ENCODE results near the gene MORC1.

The MORC1 gene

GRCh38 chr3:109026821-109027220 is 91.1 kb downstream of the MORC1 start:
- no peak for DNase-seq

- no peak for DNase-seq
Measured at GRCh38 chr3:109025896-109026295, 92.0 kb downstream of the MORC1 start.

DNA sequence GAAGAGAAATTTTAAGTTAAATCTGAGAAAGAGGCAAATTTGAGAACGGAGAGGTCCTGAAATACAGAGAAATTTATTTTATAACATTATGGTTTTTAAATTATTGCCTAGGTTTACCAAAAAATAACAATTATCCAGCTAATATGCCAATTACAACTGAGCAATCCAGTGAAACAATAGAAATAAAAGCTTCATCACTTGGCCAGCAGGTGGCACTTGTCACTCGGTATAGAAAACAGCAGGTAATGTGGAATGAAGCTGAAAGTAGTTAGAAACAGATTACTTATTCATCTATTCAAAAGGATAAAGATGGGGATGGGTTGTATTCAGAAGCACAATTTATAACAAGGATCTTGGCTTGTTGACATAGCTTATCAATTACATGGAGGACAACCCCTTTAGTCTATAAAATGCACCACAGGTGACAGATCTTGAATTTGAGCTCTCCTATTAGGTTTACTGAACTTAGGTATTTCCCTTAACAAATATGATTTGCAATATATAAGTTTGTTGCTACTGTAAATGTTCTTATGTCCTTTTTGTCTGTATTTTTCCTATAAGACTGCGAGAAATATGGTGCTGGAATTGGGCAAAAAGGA is 94.2 kb downstream of the MORC1 start:
- peak; percentile 5 to 49 for DNase-seq

- DNase-seq: no peak
Measured at GRCh38 chr3:109023167-109023566, 94.8 kb downstream of the MORC1 start.

DNA sequence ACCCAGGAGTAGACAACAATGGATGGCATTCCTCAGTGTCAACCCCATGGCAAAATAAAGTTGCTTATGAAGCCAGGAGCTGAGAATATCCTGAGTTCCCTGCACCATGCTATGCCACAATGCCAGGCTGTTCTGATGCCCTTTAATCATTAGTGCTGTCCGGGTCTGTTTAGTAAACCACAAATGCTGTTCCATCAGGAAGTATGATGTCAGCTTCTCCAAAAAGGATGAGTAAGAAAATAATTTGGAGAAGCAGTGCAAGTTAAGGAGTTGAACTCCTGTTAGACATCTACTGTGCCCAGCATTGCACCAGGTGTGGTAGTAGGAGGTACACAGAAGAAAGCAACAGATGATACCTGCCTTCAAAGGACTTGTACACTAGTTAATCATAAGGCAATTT is 96.4 kb downstream of the MORC1 start:
- no peak for DNase-seq

DNA sequence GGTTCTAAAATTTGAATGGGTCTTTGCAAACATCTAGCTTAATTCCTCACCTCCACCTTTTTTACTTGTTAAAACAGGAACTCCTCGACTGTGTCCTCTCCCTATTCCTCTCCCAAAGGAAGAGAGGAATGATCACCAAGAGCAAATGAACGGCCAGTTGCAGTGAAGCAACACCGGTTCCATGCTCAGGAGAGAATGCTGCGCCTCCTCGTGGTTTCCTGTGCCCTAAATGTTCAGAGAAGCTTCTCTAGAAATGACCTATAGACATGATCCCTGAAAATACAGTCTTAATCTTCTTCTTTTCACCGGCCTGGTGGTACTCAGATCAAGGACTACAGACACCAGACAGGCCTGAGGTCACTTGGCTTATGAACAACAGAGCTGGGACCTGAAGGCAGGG is 99.1 kb downstream of the MORC1 start:
- no peak for DNase-seq

DNA sequence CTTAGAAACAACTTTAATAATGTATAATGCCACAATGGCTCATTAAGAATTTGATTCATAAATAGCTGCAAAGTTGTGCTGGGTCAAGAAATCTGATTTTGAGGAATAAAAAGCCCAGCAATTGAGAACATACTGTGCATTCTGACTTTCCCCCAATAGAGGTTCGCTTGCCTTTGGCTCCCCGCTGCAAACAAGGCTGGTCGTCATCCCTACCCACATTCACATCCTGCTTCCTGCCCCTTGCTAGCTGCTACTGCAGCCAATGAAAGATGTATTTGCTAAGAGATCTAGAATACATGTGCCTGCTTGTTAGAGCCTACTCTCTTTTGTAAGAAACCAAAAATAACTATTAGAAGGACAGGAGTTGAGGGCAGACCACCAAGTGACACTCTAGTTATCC is 112.5 kb downstream of the MORC1 start:
- no peak for DNase-seq

GRCh38 chr3:108998436-108998835 is 119.5 kb downstream of the MORC1 start:
- no peak for DNase-seq

DNA sequence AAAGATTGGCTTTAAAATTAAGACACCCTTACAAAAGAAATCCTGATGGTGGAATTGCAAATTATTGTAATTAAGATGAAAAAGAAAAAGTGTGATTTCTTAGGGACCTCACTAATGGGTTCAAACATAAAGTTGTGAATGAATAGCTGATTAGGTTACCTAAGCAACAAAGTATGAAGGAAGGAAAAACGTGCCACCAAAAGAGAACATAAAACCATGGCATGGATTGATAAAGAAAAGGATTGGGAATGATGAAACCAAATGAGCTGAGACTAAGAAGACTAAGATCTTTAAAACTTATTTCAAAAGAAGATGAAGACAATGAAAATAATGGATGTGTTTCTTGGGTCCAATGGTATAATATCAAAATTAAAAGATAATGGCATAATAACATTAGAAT is 132.1 kb downstream of the MORC1 start:
- DNase-seq: no peak

DNA sequence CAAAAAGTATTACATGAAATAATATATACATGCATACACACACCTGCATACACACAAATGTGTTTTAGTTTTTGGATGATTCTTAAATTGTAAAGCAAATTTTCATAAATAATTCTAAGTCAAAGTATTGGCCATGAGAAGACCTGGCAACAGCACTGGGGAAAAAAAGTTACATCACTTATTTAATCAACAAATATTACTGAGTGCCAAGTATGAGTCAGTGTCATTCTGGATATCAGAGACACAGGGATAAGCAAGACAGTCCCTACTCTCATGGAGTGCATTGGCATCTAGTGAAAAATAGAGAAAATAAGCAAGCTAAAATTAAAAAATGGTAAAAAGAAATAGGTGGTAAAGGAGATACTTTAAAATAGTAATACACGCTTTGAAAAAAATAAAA is 134.9 kb downstream of the MORC1 start:
- no peak for DNase-seq

DNA sequence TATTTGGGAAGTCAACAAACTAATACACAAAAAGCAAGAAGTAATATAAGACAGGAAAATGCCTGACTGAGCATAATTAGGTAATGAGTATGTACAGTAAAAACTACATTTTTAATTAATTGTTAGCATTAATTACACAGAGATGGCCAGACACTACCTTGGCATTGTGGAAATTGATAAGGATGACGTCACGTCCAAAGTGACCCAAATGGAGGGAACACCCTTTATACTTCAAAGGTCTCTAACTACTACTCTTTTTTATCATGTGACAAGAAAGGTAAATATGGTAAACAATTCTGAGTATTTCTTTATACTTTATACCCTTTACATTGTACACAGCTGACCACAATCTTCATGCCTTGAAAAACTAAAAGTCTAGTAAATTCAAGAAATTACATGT is 141.9 kb downstream of the MORC1 start:
- no peak for DNase-seq

DNA sequence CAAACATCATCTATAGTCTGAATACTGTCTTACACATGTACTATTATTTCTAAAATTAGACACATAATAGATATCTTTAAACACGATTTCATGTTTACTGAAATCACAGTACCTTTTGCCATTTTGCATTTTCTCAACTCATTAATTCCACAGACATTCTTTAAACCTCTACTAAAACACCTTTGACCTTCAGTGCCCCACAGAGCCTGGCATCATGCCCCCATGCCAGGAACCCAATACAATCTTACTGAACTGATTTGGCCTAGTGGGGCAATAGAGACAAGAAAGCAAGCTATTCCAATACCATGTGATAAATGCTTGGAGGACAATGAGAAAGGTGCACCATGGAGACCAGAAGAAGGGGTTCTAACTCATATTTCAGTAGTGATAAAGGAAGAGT is 144.9 kb downstream of the MORC1 start:
- no peak for DNase-seq

DNA sequence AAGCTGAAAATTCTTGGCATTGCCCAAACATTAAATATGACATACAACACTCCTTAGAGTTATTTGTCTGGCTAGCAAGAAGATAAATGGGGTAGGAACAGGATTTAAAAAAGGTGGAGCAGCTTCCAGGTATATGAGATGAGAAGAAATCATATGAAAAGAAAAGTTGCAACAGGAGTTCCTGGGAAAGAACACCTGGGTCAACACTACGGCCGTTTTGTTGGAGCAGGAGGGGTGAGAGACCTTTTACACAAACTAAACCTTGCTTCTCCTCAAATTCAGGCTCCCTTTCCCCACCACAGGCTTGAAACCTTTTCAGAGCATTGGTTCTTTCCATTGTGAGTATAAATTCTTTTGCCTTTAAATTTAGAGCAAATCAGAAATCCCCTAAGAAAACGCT is 145.5 kb downstream of the MORC1 start:
- no peak for DNase-seq

DNA sequence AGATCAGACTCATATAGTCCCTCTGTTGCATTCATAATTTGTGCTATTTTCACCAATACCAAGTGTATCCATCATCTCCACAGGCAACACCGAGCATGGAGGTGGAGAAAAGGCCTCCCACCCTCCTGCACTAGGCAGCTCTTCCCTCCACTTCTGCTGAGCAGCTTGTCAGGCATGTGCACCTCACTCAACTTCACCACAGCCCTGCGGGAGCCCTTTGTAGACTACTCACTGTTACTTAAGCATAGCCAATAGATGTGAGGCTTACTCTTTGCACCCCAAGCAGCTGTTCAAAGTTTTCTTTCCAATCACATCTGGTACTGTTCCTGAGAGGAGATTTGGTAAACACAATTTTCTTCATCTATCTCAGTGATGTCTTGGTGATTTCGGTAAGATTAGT is 147.4 kb downstream of the MORC1 start:
- DNase-seq: no peak

DNA sequence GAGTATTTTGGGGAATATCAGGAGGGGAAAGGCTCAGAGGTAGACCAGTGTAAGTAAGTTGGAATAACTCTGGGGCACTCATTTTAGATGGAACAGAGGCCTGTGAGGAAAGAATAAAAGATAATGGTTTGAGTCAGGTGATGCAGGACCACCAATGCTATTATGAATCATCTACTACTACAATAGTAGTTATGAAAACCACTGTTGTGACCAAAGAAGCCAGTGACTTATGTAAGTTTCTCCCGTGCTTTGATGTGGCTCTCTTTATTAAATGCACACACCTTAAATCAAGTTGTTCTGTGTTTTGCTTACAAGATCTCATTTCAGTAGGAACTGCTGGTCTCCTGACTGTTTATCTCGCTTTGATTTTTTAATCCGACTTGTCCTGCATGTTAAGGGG is 151.2 kb downstream of the MORC1 start:
- DNase-seq: no peak

GRCh38 chr3:108959017-108959416 is 158.9 kb downstream of the MORC1 start:
- no peak for DNase-seq

DNA sequence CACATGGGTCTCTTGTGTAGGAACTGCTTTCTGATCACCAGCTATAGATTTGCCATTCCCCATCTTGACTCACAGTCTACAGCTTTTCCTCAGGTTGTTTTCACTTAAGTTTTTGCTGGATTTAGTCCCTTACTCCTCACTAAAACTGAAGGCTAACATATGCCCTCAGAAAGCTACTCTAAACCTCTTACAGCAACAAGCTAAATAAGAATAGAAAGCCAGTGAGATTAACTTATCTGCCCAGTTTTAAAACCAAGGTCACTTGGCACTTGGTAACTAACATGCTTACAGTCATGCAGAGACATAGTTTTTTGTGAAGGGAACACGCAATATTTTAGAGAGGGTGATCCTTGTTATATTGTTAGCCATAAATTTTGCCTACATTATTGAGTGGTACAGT is 164.2 kb downstream of the MORC1 start, which contains the start of gene GUCA1C:
Gene GUCA1C (minus strand): TSS at position 180 of the 400 bp plus-strand sequence. CDS start 117 bp downstream, at position 63.
- no peak for DNase-seq

DNA sequence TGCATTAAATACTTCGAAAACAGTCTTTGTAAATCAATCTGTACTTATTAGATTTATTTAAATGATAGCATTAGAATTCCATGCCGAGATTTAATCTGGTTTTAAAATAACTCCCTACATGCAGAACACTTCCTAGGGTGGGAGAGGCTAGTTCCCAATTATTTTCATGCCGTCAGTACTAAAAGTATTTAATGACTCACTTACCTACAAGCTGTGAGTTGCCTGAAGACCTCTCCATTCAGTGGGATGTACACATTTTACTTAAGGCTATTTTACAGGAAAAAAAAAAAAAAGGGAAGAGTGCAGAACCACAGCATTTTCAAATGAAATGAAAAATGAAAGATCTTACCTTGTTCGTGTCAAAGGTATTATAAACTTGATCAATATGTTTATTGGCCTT is 164.7 kb downstream of the MORC1 start:
- no peak for DNase-seq

- DNase-seq: no peak
Measured at GRCh38 chr3:108951820-108952501, 166.0 kb downstream of the MORC1 start.

DNA sequence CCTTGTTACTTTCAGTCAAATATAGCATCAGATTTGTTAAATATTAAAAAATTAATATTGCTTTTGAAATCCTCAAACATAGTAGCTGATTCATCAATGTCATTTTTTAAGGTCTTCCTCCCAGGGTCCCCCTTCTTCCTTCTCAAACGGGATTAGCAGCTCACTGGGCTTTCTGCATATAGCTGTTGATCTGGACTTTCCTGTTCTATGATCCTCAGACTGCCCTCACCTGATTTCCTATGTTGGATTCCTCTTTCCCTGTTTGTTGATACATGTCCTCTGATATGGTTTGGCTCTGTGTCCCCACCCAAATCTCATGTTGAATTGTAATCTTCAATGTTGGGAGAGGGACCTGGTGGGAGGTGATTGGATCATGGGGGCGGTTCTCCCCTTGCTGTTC is 170.1 kb downstream of the MORC1 start:
- no peak for DNase-seq

GRCh38 chr3:108946292-108947285 is 171.3 kb downstream of the MORC1 start:
- DNase-seq: no peak

DNA sequence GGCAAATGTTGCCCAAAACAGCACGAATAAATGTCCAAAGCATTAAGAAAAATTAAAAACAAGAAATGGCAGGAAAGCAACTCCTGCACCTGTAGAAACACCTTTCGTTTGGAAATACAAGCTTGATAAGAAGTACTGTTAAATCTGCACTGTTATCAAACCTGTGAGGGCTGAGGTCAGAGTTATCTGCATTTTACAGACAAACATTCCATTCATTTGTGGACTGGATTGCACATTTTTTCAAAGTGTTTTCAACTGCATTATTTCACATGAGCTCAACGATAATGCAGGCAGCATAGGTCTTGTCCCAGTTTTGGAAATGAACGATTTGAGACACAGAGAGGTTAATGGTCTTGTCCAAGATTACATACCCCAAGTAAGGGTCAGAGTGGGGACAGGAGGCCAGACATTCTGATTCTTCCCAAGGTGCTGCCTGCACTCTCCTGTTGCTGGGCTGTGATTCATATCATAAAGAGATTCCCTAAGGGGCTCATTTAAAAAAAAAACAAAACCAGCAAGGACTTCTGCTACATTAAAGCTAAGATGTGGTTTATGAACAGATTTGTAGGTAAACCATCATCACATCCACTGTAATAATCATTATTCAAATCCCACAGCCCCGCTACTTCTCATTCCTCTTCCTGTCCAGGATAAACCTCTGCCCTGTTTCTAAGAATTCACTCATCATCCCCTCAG is 177.2 kb downstream of the MORC1 start:
- no peak for DNase-seq

DNA sequence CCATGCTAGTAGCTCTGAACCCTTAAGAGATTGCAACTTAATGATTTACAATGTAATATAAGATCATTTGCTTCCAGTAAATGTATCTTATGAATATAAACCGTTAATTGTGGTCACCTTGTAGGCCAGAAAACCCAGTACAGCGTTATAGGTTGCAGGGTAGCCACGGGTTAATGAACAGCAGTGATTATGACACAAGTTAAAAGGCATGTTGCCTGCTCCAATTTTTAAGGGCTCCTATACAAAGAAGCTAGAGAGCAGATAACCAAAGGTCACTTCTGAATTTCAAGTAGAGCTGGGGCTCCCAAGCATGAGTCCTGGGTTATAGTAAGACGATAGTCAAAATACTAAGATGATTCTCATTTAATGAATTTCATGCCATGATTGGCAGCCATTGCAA is 177.8 kb downstream of the MORC1 start:
- DNase-seq: no peak
